AG20443 (cell line): ENCODE data around the gene KAT8.
"Not testable (repeated sequence)": the region's sequence is repeated elsewhere in the genome, so short reads cannot be mapped to it uniquely, and the experiment has no call there.

Source experiments
- DNase-seq: peaks from one replicate; pipeline ENCODE4 v3.0.0; 2012; ENCODE audit warnings: low spot score, mixed read lengths

KAT8 gene

GRCh38 chr16:31148896-31149295 lies 31.4 kb downstream of the KAT8 start:
- no peak for DNase-seq

- no peak for DNase-seq
Measured at GRCh38 chr16:31149332-31149731, 31.9 kb downstream of the KAT8 start.

GRCh38 chr16:31149894-31150890 lies 32.7 kb downstream of the KAT8 start, which contains the start of gene PRSS36:
PRSS36 (minus strand) TSS chr16:31150066; CDS start chr16:31150035, 31 bp downstream.
- DNase-seq = no peak

- not testable (repeated sequence) for DNase-seq
Measured at GRCh38 chr16:31150976-31151375, 33.5 kb downstream of the KAT8 start.

- no peak for DNase-seq
Measured at GRCh38 chr16:31157136-31157535, 39.7 kb downstream of the KAT8 start.

- DNase-seq = no peak
Measured at GRCh38 chr16:31167315-31167714, 49.9 kb downstream of the KAT8 start.

- DNase-seq = no peak
Measured at GRCh38 chr16:31168848-31169247, 51.4 kb downstream of the KAT8 start.

- DNase-seq = not testable (repeated sequence)
Measured at GRCh38 chr16:31170048-31170447, 52.6 kb downstream of the KAT8 start.

GRCh38 chr16:31177136-31177535 lies 59.7 kb downstream of the KAT8 start:
- DNase-seq = no peak

- DNase-seq = peak; percentile 45
Measured at GRCh38 chr16:31179219-31179746, 61.8 kb downstream of the KAT8 start.

GRCh38 chr16:31179747-31180459 lies 62.4 kb downstream of the KAT8 start, which contains the start of gene FUS:
FUS (plus strand) TSS chr16:31180139; CDS start chr16:31180215, 76 bp downstream.
- peak; percentile 98 for DNase-seq
